Neural progenitor cell (in vitro differentiated cells): ENCODE data around the gene BRD3OS. TPM values are rescaled to one million over a fixed set of nuclear protein-coding genes. Genes with fewer than 3 reads are reported as not detected.

ENCODE experiments used
- DNase-seq: peaks from one replicate; pipeline ENCODE4 v3.0.0-alpha.2; 2016; ENCODE audit warnings: low spot score
- H2AFZ ChIP-seq: fragments of 200-600 bp; sonication (generic); replicated peaks from 2 replicates; pipeline ENCODE4 v1.6.1; 2016; ENCODE audit warnings: antibody characterized with exemption
- H3F3A ChIP-seq: fragments of 200-600 bp; sonication (generic); 2 replicates; pipeline ENCODE4 v1.6.1; 2016; ENCODE audit warnings: antibody characterized with exemption, low read depth
- H3K27ac ChIP-seq: fragments of 200-600 bp; sonication (generic); 2 replicates; pipeline ENCODE4 v1.5.1; 2016; ENCODE audit warnings: mild to moderate bottlenecking
- H3K27me3 ChIP-seq: fragments of 200-600 bp; sonication (generic); 2 replicates; pipeline ENCODE4 v1.6.1; 2016; ENCODE audit warnings: mild to moderate bottlenecking, moderate library complexity
- H3K36me3 ChIP-seq: fragments of 200-600 bp; sonication (generic); 2 replicates; pipeline ENCODE4 v1.5.1; 2016
- H3K4me1 ChIP-seq: fragments of 200-600 bp; sonication (generic); 2 replicates; pipeline ENCODE4 v1.6.1; 2016; ENCODE audit warnings: mixed run types
- H3K4me2 ChIP-seq: fragments of 200-600 bp; sonication (generic); 2 replicates; pipeline ENCODE4 v1.6.1; 2016
- H3K4me3 ChIP-seq: fragments of 200-600 bp; sonication (generic); 2 replicates; pipeline ENCODE4 v1.5.1; 2016
- H3K79me2 ChIP-seq: fragments of 200-600 bp; sonication (generic); 2 replicates; pipeline ENCODE4 v1.6.1; 2016; ENCODE audit warnings: low read depth
- H3K9ac ChIP-seq: fragments of 200-600 bp; sonication (generic); 2 replicates; pipeline ENCODE4 v1.6.1; 2016
- H3K9me3 ChIP-seq: fragments of 200-600 bp; sonication (generic); 2 replicates; pipeline ENCODE4 v1.5.1; 2016; ENCODE audit warnings: low read depth
- H4K20me1 ChIP-seq: fragments of 200-600 bp; sonication (generic); 2 replicates; pipeline ENCODE4 v1.6.1; 2016; ENCODE audit warnings: low read depth
- H3K27ac Mint-ChIP-seq: 3 replicates; pipeline ENCODE4 v1.8.0; 2021; ENCODE audit warnings: mixed read lengths
- H3K27me3 Mint-ChIP-seq: 2 replicates; pipeline ENCODE4 v1.8.0; 2022; ENCODE audit warnings: low read depth, mild to moderate bottlenecking, inconsistent platforms, moderate library complexity, mixed read lengths; ENCODE audit not compliant: insufficient read depth
- H3K36me3 Mint-ChIP-seq: 3 replicates; pipeline ENCODE4 v1.8.0; 2021; ENCODE audit warnings: mixed read lengths
- H3K4me1 Mint-ChIP-seq: 3 replicates; pipeline ENCODE4 v1.8.0; 2021; ENCODE audit warnings: mixed read lengths
- H3K4me3 Mint-ChIP-seq: 3 replicates; pipeline ENCODE4 v1.8.0; 2021; ENCODE audit warnings: mild to moderate bottlenecking, moderate library complexity, mixed read lengths
- H3K9me3 Mint-ChIP-seq: 3 replicates; pipeline ENCODE4 v1.8.0; 2020; ENCODE audit warnings: mixed read lengths
- EZH2 ChIP-seq: fragments of 200-600 bp; sonication (generic); IDR thresholded peaks from 2 replicates; pipeline ENCODE4 v1.6.1; 2017; ENCODE audit warnings: antibody characterized with exemption, mild to moderate bottlenecking, moderate library complexity
- EZH2phosphoT487 ChIP-seq: fragments of 200-600 bp; sonication (generic); IDR thresholded peaks from 2 replicates; pipeline ENCODE4 v1.6.1; 2017; ENCODE audit warnings: antibody characterized with exemption
- total RNA-seq: library from RNA; depleted of rRNA; stranded (reverse); fragments of >200 nt; gene quantifications from 2 replicates; pipeline ENCODE4 v1.2.3, GENCODE V29; 2015; ENCODE audit warnings: low replicate concordance
- TF ChIP-seq, protein P1 (sequence below): fragments of 200-600 bp; sonication (generic); IDR thresholded peaks from 2 replicates; pipeline ENCODE4 v1.5.1; 2017; ENCODE audit warnings: antibody characterized with exemption, mild to moderate bottlenecking

The BRD3OS gene
- total RNA-seq, 1 donor from 2014 or later, result 19.0 TPM

DNA sequence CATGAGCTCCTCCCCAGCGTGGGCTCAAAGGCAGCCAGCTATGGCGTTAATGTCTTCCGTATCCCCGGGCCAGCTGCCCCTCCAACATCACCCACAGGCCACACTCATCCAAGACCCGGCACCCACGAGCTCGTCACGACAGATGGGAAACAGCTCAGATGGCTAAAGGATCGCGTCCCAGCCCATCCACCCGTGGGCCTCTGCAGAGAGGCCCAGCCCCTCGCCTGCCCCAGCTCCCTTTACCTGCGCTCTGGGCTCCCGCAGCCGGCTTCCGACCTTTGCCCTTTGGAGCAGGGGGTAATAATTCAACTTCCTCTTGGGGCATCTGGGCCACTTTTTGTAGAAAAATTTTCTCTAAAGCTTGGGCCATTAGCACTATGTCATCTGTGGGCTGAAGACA, 26.0 kb downstream of the BRD3OS start:
- Histone ChIP-seq H3K9ac (no peak overlapping the region), H3K4me3 (no peak overlapping the region), H3F3A (no peaks in the 10 kb centered on the region), H3K27ac (no peak overlapping the region), H2AFZ (no peak overlapping the region), H3K4me1 (no peaks in the 10 kb centered on the region), H4K20me1 (peaks cover 88% of the 10 kb centered on the region), H3K36me3 (no peaks in the 10 kb centered on the region), H3K27me3 (no peaks in the 10 kb centered on the region), H3K9me3 (no peaks in the 10 kb centered on the region), H3K79me2 (peaks cover 37% of the 10 kb centered on the region), H3K4me2 (no peak overlapping the region)
- DNase-seq, result no peak
- TF ChIP-seq EZH2phosphoT487 (no peak), EZH2 (no peak)
- TF ChIP-seq, protein P1, sequence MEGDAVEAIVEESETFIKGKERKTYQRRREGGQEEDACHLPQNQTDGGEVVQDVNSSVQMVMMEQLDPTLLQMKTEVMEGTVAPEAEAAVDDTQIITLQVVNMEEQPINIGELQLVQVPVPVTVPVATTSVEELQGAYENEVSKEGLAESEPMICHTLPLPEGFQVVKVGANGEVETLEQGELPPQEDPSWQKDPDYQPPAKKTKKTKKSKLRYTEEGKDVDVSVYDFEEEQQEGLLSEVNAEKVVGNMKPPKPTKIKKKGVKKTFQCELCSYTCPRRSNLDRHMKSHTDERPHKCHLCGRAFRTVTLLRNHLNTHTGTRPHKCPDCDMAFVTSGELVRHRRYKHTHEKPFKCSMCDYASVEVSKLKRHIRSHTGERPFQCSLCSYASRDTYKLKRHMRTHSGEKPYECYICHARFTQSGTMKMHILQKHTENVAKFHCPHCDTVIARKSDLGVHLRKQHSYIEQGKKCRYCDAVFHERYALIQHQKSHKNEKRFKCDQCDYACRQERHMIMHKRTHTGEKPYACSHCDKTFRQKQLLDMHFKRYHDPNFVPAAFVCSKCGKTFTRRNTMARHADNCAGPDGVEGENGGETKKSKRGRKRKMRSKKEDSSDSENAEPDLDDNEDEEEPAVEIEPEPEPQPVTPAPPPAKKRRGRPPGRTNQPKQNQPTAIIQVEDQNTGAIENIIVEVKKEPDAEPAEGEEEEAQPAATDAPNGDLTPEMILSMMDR, result no peak
- peaks cover 8% of the 10 kb centered on the region for H3K36me3 Mint-ChIP-seq
- no peak overlapping the region for H3K27ac Mint-ChIP-seq
- H3K27me3 Mint-ChIP-seq, result peaks cover 2% of the 10 kb centered on the region
- H3K4me1 Mint-ChIP-seq, result peaks cover 2% of the 10 kb centered on the region
- no peak overlapping the region for H3K4me3 Mint-ChIP-seq
- no peaks in the 10 kb centered on the region for H3K9me3 Mint-ChIP-seq

DNA sequence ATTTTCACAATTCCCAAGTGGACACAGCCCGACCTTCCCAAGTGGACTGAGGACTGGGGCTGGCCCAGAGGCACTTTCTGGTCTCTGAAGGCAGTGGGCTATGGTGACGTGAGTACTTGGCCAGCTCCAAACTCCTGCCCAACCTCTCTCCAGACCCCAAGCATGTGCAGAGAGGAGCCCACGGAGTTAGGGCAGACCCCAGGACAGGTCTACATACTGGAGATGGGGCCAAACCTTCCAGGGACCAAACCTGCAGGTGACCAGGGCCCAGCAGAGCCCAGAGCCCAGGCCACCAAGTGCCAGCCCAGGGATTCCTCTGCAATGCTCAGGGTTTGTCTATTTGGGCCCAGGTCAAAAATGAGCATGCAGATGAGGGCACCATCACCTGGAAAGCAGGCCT, 27.2 kb downstream of the BRD3OS start:
- no peak overlapping the region for H2AFZ ChIP-seq
- no peak overlapping the region for H3K9ac ChIP-seq
- no peaks in the 10 kb centered on the region for H3F3A ChIP-seq
- H3K27me3 Mint-ChIP-seq, result peaks cover 2% of the 10 kb centered on the region
- H3K9me3 ChIP-seq, result no peaks in the 10 kb centered on the region
- peaks cover 48% of the 10 kb centered on the region for H3K79me2 ChIP-seq
- H3K27me3 ChIP-seq, result no peaks in the 10 kb centered on the region
- no peak overlapping the region for H3K27ac Mint-ChIP-seq
- H3K4me3 ChIP-seq, result no peak overlapping the region
- TF ChIP-seq, protein P1, result no peak
- no peak for TF ChIP-seq EZH2
- TF ChIP-seq EZH2phosphoT487, result no peak
- H3K27ac ChIP-seq, result no peak overlapping the region
- H4K20me1 ChIP-seq, result peaks cover 88% of the 10 kb centered on the region
- no peaks in the 10 kb centered on the region for H3K9me3 Mint-ChIP-seq
- peaks cover 12% of the 10 kb centered on the region for H3K4me1 Mint-ChIP-seq
- peaks cover 5% of the 10 kb centered on the region for H3K4me1 ChIP-seq
- H3K4me2 ChIP-seq, result no peak overlapping the region
- H3K4me3 Mint-ChIP-seq, result no peak overlapping the region
- peaks cover 8% of the 10 kb centered on the region for H3K36me3 Mint-ChIP-seq
- no peak for DNase-seq
- H3K36me3 ChIP-seq, result no peaks in the 10 kb centered on the region

DNA sequence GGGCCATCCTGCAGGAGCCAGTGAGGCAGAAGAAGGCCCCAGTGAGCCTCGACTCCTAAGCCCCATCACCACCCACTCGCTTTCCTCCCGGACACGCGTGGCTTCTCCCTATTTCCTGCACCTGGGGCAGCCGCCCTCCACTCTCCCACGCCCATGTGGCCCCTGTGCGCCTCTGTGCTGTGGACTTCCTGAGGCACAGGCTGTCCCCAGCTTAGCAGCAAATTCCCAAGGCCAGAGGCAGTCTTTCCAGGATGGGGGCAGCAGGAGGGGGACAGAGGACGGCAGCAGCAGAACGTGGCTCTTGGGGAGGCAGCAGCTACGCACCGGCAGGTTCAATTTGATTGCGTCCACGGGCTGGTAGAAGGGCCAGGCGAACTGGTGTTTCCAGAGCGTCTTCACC, 27.7 kb downstream of the BRD3OS start:
- H2AFZ ChIP-seq, result no peak overlapping the region
- no peaks in the 10 kb centered on the region for H3K36me3 ChIP-seq
- H3K36me3 Mint-ChIP-seq, result peaks cover 6% of the 10 kb centered on the region
- peaks cover 12% of the 10 kb centered on the region for H3K4me1 Mint-ChIP-seq
- TF ChIP-seq EZH2 (no peak), EZH2phosphoT487 (no peak)
- TF ChIP-seq, protein P1, result no peak
- H3K27ac Mint-ChIP-seq, result no peak overlapping the region
- no peak overlapping the region for H3K4me3 Mint-ChIP-seq
- peaks cover 10% of the 10 kb centered on the region for H3K4me1 ChIP-seq
- no peak for DNase-seq
- H3K27me3 ChIP-seq, result no peaks in the 10 kb centered on the region
- no peaks in the 10 kb centered on the region for H3K9me3 ChIP-seq
- no peak overlapping the region for H3K4me2 ChIP-seq
- no peaks in the 10 kb centered on the region for H3K9me3 Mint-ChIP-seq
- H3K79me2 ChIP-seq, result peaks cover 53% of the 10 kb centered on the region
- H3K4me3 ChIP-seq, result no peak overlapping the region
- H4K20me1 ChIP-seq, result peaks cover 89% of the 10 kb centered on the region
- H3K9ac ChIP-seq, result no peak overlapping the region
- no peaks in the 10 kb centered on the region for H3K27me3 Mint-ChIP-seq
- no peaks in the 10 kb centered on the region for H3F3A ChIP-seq
- H3K27ac ChIP-seq, result no peak overlapping the region
